SK-N-SH treated with all-trans-retinoic acid at 6 μM for 48 hours (cell line): ENCODE results near the gene PPM1H.

Experiments used
- ATAC-seq: fragments of 200-7000 bp; cut with Tn5 transposase; 3 replicates; pipeline ENCODE4 v1.9.1; 2020; ENCODE audit warnings: mild to moderate bottlenecking, moderate library complexity
- ARNTL ChIP-seq: fragments of 450-650 bp; formaldehyde crosslinking; IDR thresholded peaks from 2 replicates; pipeline ENCODE4 v1.5.0; 2020; ENCODE audit warnings: low read depth, mild to moderate bottlenecking, moderate library complexity, borderline replicate concordance
- BACH2 ChIP-seq: fragments of 250-450 bp; sonication (Bioruptor Pico); IDR thresholded peaks from 2 replicates; pipeline ENCODE4 v1.9.0; 2021; ENCODE audit warnings: mild to moderate bottlenecking, borderline replicate concordance
- CREB5 ChIP-seq: fragments of 250-450 bp; sonication (Bioruptor Pico); IDR thresholded peaks from 2 replicates; pipeline ENCODE4 v1.5.1; 2020; ENCODE audit warnings: low read depth, mild to moderate bottlenecking, moderate library complexity
- CSDC2 ChIP-seq: fragments of 250-450 bp; sonication (Bioruptor Pico); IDR thresholded peaks from 2 replicates; pipeline ENCODE4 v1.5.0; 2020; ENCODE audit warnings: mild to moderate bottlenecking, moderate library complexity
- ESRRG ChIP-seq: fragments of 250-450 bp; sonication (Bioruptor Pico); IDR thresholded peaks from 2 replicates; pipeline ENCODE4 v1.6.1; 2021; ENCODE audit warnings: mild to moderate bottlenecking
- GLIS3 ChIP-seq: fragments of 250-450 bp; sonication (Bioruptor Pico); IDR thresholded peaks from 2 replicates; pipeline ENCODE4 v1.5.0; 2020; ENCODE audit warnings: mild to moderate bottlenecking, moderate library complexity
- ISL1 ChIP-seq: fragments of 250-450 bp; sonication (Bioruptor Pico); IDR thresholded peaks from 2 replicates; pipeline ENCODE4 v2.1.2; 2022; ENCODE audit warnings: mild to moderate bottlenecking, moderate library complexity
- OSR1 ChIP-seq: fragments of 250-450 bp; sonication (Bioruptor Pico); IDR thresholded peaks from 2 replicates; pipeline ENCODE4 v1.8.0; 2022; ENCODE audit warnings: moderate library complexity, mild to moderate bottlenecking, inconsistent platforms
- POU6F1 ChIP-seq: fragments of 250-450 bp; sonication (Bioruptor Pico); IDR thresholded peaks from 2 replicates; pipeline ENCODE4 v1.8.0; 2021; ENCODE audit warnings: low read depth, mild to moderate bottlenecking, moderate library complexity, borderline replicate concordance
- PPARA ChIP-seq: fragments of 250-450 bp; sonication (Bioruptor Pico); IDR thresholded peaks from 2 replicates; pipeline ENCODE4 v1.5.0; 2020; ENCODE audit warnings: mild to moderate bottlenecking, borderline replicate concordance
- RARB ChIP-seq: fragments of 250-450 bp; sonication (Bioruptor Pico); IDR thresholded peaks from 2 replicates; pipeline ENCODE4 v1.8.0; 2021; ENCODE audit warnings: mild to moderate bottlenecking, moderate library complexity
- SNAI2 ChIP-seq: fragments of 250-450 bp; sonication (Bioruptor Pico); IDR thresholded peaks from 2 replicates; pipeline ENCODE4 v1.5.0; 2020; ENCODE audit warnings: mild to moderate bottlenecking, moderate library complexity
- TCF4 ChIP-seq: fragments of 250-450 bp; sonication (Bioruptor Pico); IDR thresholded peaks from 2 replicates; pipeline ENCODE4 v1.8.0; 2021; ENCODE audit warnings: mild to moderate bottlenecking, moderate library complexity, borderline replicate concordance
- TOX ChIP-seq: fragments of 250-450 bp; sonication (Bioruptor Pico); IDR thresholded peaks from 2 replicates; pipeline ENCODE4 v1.8.0; 2021; ENCODE audit warnings: mild to moderate bottlenecking, moderate library complexity, borderline replicate concordance
- TSHZ2 ChIP-seq: fragments of 250-450 bp; sonication (Bioruptor Pico); IDR thresholded peaks from 2 replicates; pipeline ENCODE4 v1.5.0; 2020; ENCODE audit warnings: mild to moderate bottlenecking, moderate library complexity
- ZC3H10 ChIP-seq: fragments of 250-450 bp; sonication (Bioruptor Pico); IDR thresholded peaks from 2 replicates; pipeline ENCODE4 v1.5.1; 2021; ENCODE audit warnings: mild to moderate bottlenecking, moderate library complexity
- ZFP3 ChIP-seq: fragments of 250-450 bp; sonication (Bioruptor Pico); IDR thresholded peaks from 2 replicates; pipeline ENCODE4 v1.5.0; 2020; ENCODE audit warnings: mild to moderate bottlenecking, moderate library complexity
- ZFP30 ChIP-seq: fragments of 450-650 bp; formaldehyde crosslinking; IDR thresholded peaks from 2 replicates; pipeline ENCODE4 v1.5.0; 2022; ENCODE audit warnings: mild to moderate bottlenecking, moderate library complexity
- ZNF70 ChIP-seq: fragments of 450-650 bp; formaldehyde crosslinking; IDR thresholded peaks from 2 replicates; pipeline ENCODE4 v1.5.0; 2020; ENCODE audit warnings: mild to moderate bottlenecking, moderate library complexity
- ZNF8 ChIP-seq: fragments of 450-650 bp; formaldehyde crosslinking; IDR thresholded peaks from 2 replicates; pipeline ENCODE4 v1.5.0; 2020; ENCODE audit warnings: mild to moderate bottlenecking, moderate library complexity

Gene PPM1H

GRCh38 chr12:62963486-62964041 is 28.6 kb upstream of the PPM1H start:
- ATAC-seq, result no peak
- TF ChIP-seq ZFP3 (no peak), CSDC2 (CRISPR knock-in tag) (no peak), POU6F1 (CRISPR knock-in tag) (no peak), ZFP30 (no peak), ZNF70 (CRISPR knock-in tag) (no peak), ISL1 (CRISPR knock-in tag) (no peak), ARNTL (CRISPR knock-in tag) (no peak), CREB5 (CRISPR knock-in tag) (no peak), ESRRG (CRISPR knock-in tag) (no peak), ZC3H10 (CRISPR knock-in tag) (no peak), PPARA (CRISPR knock-in tag) (no peak), TSHZ2 (CRISPR knock-in tag) (no peak), SNAI2 (CRISPR knock-in tag) (no peak)
- TF ChIP-seq, all 23 proteins: peak for 0

GRCh38 chr12:62960324-62960723 is 25.4 kb upstream of the PPM1H start:
- TF ChIP-seq ZFP3, result no peak
- no peak for TF ChIP-seq CREB5 (CRISPR knock-in tag)
- no peak for TF ChIP-seq TCF4
- TF ChIP-seq, all 23 proteins: peak for 0
- no peak for ATAC-seq

- no peak for TF ChIP-seq RARB (CRISPR knock-in tag)
- no peak for TF ChIP-seq CSDC2 (CRISPR knock-in tag)
- no peak for TF ChIP-seq SNAI2 (CRISPR knock-in tag)
- no peak for TF ChIP-seq ARNTL (CRISPR knock-in tag)
- no peak for TF ChIP-seq ZFP3
- no peak for TF ChIP-seq ISL1 (CRISPR knock-in tag)
- TF ChIP-seq OSR1, result no peak
- TF ChIP-seq, all 23 proteins: peak for 0
- ATAC-seq, result no peak
Measured at GRCh38 chr12:62959745-62960144, 24.8 kb upstream of the PPM1H start.

- TF ChIP-seq ZNF8 (no peak), PPARA (CRISPR knock-in tag) (no peak), CSDC2 (CRISPR knock-in tag) (no peak), BACH2 (no peak), TCF4 (no peak), ZNF70 (CRISPR knock-in tag) (no peak), GLIS3 (CRISPR knock-in tag) (no peak), RARB (CRISPR knock-in tag) (no peak), TOX (no peak)
- ATAC-seq, result no peak
Measured at GRCh38 chr12:62957233-62957953, 22.4 kb upstream of the PPM1H start.

GRCh38 chr12:62955678-62956077 is 20.7 kb upstream of the PPM1H start:
- no peak for ATAC-seq
- TF ChIP-seq ISL1 (CRISPR knock-in tag) (no peak), POU6F1 (CRISPR knock-in tag) (no peak), TOX (no peak), CSDC2 (CRISPR knock-in tag) (no peak), ZNF8 (no peak), ZNF70 (CRISPR knock-in tag) (no peak), RARB (CRISPR knock-in tag) (no peak)
- TF ChIP-seq, all 23 proteins: peak for 0
